ENCODE results near the gene DIPK1A.

DNA sequence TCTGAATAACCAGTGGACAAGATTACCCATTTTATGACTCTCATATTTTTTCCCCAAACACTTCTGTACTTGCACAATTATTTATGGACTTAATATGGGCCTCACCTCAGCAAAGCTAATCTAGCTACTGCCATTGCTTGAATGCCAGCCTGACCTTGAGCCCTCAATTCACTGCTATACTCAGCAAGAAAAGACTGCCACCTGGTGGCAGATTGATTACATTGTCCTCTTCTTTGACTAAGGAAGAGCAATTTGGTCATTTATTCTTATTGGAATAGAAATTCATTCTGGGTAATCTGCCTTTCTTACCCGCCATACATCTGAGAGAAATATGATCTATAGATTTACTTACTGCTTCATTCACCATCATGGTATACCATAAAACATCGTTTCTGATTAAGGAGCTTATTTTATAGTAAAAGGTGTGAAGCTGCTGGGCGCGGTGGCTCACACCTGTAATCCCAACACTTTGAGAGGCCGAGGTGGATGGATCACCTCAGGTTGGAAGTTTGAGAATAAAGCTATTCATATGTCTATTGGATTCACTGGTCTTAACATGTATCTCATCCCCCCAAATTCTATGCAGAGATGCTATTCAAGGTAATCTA is 32.9 kb upstream of the DIPK1A start:
- TF ChIP-seq, protein P1, sequence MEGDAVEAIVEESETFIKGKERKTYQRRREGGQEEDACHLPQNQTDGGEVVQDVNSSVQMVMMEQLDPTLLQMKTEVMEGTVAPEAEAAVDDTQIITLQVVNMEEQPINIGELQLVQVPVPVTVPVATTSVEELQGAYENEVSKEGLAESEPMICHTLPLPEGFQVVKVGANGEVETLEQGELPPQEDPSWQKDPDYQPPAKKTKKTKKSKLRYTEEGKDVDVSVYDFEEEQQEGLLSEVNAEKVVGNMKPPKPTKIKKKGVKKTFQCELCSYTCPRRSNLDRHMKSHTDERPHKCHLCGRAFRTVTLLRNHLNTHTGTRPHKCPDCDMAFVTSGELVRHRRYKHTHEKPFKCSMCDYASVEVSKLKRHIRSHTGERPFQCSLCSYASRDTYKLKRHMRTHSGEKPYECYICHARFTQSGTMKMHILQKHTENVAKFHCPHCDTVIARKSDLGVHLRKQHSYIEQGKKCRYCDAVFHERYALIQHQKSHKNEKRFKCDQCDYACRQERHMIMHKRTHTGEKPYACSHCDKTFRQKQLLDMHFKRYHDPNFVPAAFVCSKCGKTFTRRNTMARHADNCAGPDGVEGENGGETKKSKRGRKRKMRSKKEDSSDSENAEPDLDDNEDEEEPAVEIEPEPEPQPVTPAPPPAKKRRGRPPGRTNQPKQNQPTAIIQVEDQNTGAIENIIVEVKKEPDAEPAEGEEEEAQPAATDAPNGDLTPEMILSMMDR (IDR thresholded peaks at IDR 0.05; ENCODE audit: insufficient read depth, low read depth, low read length), result peak; percentile 85
- TF ChIP-seq EZH2 (IDR thresholded peaks at IDR 0.05; ENCODE audit: insufficient read depth, low read length), result no peak
